HG02798 (cell line): ENCODE results near the gene TRA2B.
"Not testable (repeated sequence)": the region's sequence is repeated elsewhere in the genome, so short reads cannot be mapped to it uniquely, and the experiment has no call there.

ENCODE experiments used
- ATAC-seq: cut with Tn5 transposase; IDR thresholded peaks from one replicate; pipeline ENCODE4 v1.9.1; 2021; ENCODE audit warnings: mild to moderate bottlenecking; ENCODE audit not compliant: unreplicated experiment, poor library complexity

The TRA2B gene

GRCh38 chr3:185929192-185930151 lies 8.3 kb downstream of the TRA2B start:
- no peak for ATAC-seq

- no peak for ATAC-seq
Observed at GRCh38 chr3:185928496-185928895, 9.3 kb downstream of the TRA2B start.

DNA sequence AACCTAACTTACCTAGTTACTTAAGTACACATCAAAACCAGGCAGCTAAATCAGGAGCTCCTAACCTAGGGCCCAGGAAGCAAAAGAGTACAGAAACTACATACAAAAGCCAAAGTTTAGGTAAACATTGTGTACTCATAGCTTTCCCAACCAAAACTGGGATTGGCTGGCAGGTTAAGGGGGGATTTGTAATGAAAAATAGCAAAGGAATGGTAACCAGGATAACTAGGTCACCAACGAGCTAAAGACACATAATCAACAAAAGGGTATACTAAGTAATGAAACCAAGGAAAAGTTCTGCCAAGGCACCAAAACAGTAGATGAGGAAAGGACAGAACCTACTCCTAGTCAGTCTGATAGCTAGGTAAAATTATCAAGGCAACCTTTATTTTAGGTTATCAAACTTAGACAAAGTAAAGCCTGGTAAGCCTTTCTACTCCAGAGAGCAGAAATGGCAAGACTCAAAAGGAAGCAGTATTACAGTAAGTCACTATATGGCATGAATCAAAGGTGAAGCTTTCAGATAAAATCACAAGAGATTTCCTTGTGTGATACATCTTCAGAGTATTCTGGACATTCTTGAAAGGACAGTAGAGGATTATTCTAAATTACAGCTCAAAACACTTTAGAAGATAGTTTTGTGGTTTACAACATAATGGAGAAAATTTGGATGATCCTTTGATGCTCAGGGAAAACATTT lies 10.2 kb downstream of the TRA2B start:
- no peak for ATAC-seq

DNA sequence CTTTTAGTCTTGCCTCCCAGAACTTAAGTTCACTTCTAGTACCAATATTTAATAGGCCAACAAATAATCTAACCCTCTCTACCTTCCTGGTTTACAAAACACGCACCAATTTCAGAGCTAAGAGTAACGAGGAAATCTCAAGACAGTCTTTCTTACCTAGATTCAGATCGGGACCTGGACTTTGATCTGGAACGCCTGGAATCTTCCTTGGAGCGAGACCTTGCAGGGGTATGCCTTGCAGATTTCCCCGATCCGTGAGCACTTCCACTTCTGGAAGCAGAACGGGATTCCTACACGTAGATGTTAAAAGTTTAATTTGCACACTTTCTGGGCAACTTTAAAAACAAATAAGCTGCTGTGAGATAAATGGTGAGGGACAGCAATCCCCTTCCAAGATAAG lies 11.4 kb downstream of the TRA2B start:
- no peak for ATAC-seq

- no peak for ATAC-seq
Observed at GRCh38 chr3:185925353-185925752, 12.5 kb downstream of the TRA2B start.

GRCh38 chr3:185924375-185924774 lies 13.4 kb downstream of the TRA2B start:
- no peak for ATAC-seq

DNA sequence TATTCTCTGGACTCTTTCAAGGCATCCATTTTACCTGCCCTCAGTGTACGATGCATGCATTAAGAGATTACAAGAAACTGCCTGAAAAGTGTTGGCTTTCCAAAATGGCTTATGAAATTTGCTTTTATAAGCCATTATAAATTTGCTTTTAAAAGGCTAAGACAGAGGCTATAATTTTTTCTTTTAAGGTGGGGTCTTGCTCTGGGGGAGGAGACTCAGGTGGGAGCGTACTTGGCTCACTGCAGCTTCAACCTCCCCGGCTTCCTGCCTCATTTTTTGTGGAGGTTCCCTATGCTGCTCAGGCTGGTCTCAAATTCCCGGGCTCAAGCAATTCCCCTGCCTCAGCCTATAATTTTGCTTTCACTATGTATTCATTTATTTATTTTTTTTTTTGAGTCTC lies 17.6 kb downstream of the TRA2B start:
- no peak for ATAC-seq

DNA sequence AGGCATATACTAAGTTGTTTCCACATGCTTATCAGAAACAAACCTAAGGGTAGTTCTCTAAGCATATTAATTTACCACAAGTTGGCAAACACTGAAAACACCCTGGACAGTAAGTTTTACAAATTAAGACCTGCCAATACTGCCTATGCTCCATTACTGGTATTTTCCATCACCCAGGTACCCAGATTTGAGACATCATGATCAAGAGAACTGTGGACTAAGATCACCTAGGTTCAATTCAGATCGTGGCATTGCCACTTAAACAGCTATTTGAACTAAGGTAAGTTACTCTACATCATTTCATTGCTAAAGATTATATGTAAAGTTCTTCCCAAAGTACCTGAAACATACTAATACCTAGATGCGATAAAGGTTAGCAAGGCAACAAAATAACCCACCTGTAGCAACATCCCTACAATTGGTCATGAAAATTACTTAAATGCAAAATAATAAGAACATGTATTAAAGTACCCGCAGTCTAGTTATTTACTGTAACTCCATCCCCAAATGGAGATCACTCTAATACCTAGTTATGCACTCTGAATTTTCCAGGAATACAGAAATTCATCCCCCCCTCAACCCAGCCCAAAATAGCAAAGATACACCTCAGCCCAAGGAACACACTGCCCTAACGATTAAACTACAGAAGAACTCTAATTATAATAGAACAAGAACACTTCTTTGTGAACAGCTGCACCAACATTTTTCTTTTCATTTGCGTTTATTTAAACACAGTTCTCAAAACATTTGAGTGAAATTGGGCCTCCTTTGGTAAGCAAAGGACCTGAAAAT lies 21.6 kb downstream of the TRA2B start:
- ATAC-seq: no peak

- ATAC-seq: no peak
Observed at GRCh38 chr3:185915642-185916041, 22.2 kb downstream of the TRA2B start.

DNA sequence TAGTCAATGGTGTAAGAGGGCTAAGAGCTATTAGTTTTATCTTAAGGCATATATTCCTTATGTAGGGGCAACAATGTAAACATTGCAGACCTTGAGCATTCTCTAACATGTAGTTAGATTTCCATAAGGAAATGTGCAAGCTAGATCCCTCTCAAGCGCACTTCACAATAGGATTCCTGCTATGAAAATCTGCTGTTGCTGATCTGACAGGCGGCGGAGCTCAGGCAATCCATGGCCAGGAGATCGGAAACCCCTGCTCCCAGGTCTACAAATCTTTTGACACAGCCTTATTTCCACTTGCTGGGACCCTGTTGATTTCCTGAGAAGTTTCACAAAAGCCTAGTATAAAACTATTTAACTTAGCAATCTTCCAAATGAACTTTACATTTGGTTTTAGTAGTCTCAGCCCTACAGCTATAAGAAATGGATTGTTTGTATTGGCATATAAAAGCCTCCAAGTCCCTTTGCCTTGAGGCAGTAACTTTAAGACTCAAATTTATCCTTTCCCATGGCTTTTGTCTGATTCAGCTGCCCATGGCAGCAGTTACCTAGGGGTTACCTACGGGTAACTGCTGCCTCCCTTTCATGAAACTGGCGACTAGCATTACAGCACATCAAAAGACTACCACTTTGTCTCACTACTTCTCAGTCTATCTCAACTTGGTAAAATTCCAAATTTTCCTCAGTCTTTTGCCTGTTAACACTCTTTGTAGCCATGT lies 22.7 kb downstream of the TRA2B start:
- ATAC-seq: no peak

GRCh38 chr3:185912929-185913901 lies 24.6 kb downstream of the TRA2B start:
- ATAC-seq: no peak

DNA sequence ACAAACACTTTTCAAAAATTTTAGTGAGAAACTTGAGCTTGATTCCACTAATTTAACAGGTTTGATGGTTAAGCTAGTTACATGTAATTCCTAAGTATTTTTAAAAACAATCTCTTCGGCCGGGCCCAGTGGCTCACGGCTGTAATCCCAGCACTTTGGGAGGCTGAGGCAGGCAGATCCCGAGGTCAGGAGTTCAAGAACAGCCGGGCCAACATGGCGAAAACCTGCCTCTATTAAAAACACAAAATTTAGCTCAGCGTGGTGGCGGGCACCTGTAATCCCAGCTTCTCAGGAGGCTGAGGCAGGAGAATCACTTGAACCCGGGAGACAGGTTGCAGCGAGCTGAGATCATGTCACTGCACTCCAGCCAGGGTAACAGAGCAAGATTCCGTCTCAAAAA lies 25.3 kb downstream of the TRA2B start:
- ATAC-seq: no peak

DNA sequence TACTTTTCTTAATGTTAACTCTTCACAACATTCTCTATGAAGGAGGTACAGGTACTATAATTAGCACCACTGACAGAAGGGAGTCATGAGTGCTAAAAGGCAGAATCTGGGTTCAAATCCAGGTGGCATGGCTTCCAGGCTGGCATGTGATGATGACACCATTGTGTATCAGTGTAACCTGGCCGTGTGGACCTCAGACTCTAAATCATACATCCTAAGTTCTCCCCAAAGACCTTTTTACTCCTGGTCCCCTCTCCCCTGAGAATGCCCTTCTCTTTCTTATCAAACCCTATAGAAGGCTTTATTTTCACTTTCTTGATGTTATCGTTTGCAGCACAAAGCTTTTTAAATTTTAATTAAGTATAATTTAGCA lies 26.8 kb downstream of the TRA2B start:
- not testable (repeated sequence) for ATAC-seq

GRCh38 chr3:185910322-185911075 lies 27.3 kb downstream of the TRA2B start:
- ATAC-seq: not testable (repeated sequence)

GRCh38 chr3:185909913-185910312 lies 27.9 kb downstream of the TRA2B start:
- not testable (repeated sequence) for ATAC-seq

- ATAC-seq: no peak
Observed at GRCh38 chr3:185900228-185900627, 37.6 kb downstream of the TRA2B start.

- no peak for ATAC-seq
Observed at GRCh38 chr3:185896636-185897035, 41.2 kb downstream of the TRA2B start.

DNA sequence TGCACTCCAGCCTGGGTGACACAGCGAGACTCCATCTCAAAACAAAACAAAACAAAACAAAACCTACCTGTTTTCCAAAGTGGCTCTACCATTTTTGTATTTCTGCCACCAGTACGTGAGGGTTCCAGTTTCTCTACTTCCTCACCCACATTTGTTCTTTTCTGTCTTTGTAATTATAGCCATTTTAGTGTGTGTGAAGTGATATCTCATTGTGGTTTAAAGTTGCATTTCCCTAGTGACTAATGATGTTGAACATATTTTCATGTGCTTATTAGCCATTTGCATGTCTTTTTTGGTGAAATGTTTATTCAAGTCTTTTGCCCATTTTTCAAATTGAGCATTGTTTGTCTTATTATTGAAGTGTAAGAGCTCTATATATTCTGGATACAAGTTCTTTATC lies 50.7 kb downstream of the TRA2B start:
- no peak for ATAC-seq
